GM18861 (cell line): ENCODE data around the gene AFG1L.
A peak's percentile ranks its signal among the peaks of the same experiment; 100 is the strongest.
"Not testable (repeated sequence)": the region's sequence is repeated elsewhere in the genome, so short reads cannot be mapped to it uniquely, and the experiment has no call there.

Experiments
- ATAC-seq: cut with Tn5 transposase; IDR thresholded peaks from one replicate; pipeline ENCODE4 v1.9.1; 2021; ENCODE audit not compliant: unreplicated experiment

AFG1L gene

GRCh38 chr6:108288742-108289141, 6.1 kb upstream of the AFG1L start:
- no peak for ATAC-seq

GRCh38 chr6:108291091-108291490, 3.8 kb upstream of the AFG1L start:
- no peak for ATAC-seq

- not testable (repeated sequence) for ATAC-seq
Observed at GRCh38 chr6:108292561-108292960, 2.3 kb upstream of the AFG1L start.

GRCh38 chr6:108293527-108294296, 1.1 kb upstream of the AFG1L start:
- ATAC-seq: no peak

GRCh38 chr6:108294297-108294726, 542 bp upstream of the AFG1L start:
- peak; percentile 19 for ATAC-seq

- no peak for ATAC-seq
Observed at GRCh38 chr6:108295676-108296075, 822 bp downstream of the AFG1L start.

- no peak for ATAC-seq
Observed at GRCh38 chr6:108302386-108302785, 7.5 kb downstream of the AFG1L start.

- ATAC-seq: no peak
Observed at GRCh38 chr6:108304646-108305045, 9.8 kb downstream of the AFG1L start.

GRCh38 chr6:108308641-108309040, 13.8 kb downstream of the AFG1L start:
- ATAC-seq: not testable (repeated sequence)

GRCh38 chr6:108309844-108310243, 15.0 kb downstream of the AFG1L start:
- ATAC-seq: no peak

- no peak for ATAC-seq
Observed at GRCh38 chr6:108312605-108313004, 17.8 kb downstream of the AFG1L start.

GRCh38 chr6:108321253-108321747, 26.4 kb downstream of the AFG1L start:
- ATAC-seq: no peak

- ATAC-seq: no peak
Observed at GRCh38 chr6:108322728-108323127, 27.9 kb downstream of the AFG1L start.

GRCh38 chr6:108323710-108324466, 29.0 kb downstream of the AFG1L start:
- ATAC-seq: no peak

GRCh38 chr6:108330221-108330785, 35.4 kb downstream of the AFG1L start:
- ATAC-seq: not testable (repeated sequence)

- no peak for ATAC-seq
Observed at GRCh38 chr6:108330806-108331205, 36.0 kb downstream of the AFG1L start.

- ATAC-seq: no peak
Observed at GRCh38 chr6:108331982-108332381, 37.1 kb downstream of the AFG1L start.

- no peak for ATAC-seq
Observed at GRCh38 chr6:108336971-108337370, 42.1 kb downstream of the AFG1L start.

GRCh38 chr6:108337721-108338120, 42.9 kb downstream of the AFG1L start:
- ATAC-seq: no peak

- no peak for ATAC-seq
Observed at GRCh38 chr6:108341372-108341771, 46.5 kb downstream of the AFG1L start.

GRCh38 chr6:108343894-108344293, 49.0 kb downstream of the AFG1L start:
- ATAC-seq: no peak
